GM23338 (cell line): Measurements from ENCODE around the gene DACT1. TPM values are rescaled to one million over a fixed set of nuclear protein-coding genes. Genes with fewer than 3 reads are reported as not detected.

ENCODE experiments used
- ATAC-seq: fragments of 200-7000 bp; cut with Tn5 transposase; 3 replicates; pipeline ENCODE4 v1.9.1; 2020
- DNase-seq: peaks from one replicate; pipeline ENCODE4 v3.0.0-alpha.2; 2015; ENCODE audit warnings: low spot score
- H2AFZ ChIP-seq: fragments of 200-600 bp; sonication (generic); 2 replicates; pipeline ENCODE4 v1.8.0; 2016; ENCODE audit warnings: antibody characterized with exemption, mild to moderate bottlenecking, moderate library complexity
- H3F3A ChIP-seq: fragments of 200-600 bp; sonication (generic); replicated peaks from 2 replicates; pipeline ENCODE4 v1.8.0; 2017; ENCODE audit warnings: antibody characterized with exemption, mixed run types, low read depth
- H3K27ac ChIP-seq: fragments of 200-600 bp; sonication (generic); 2 replicates; pipeline ENCODE4 v1.6.1; 2016; ENCODE audit warnings: low read depth
- H3K27me3 ChIP-seq: fragments of 200-600 bp; sonication (generic); 2 replicates; pipeline ENCODE4 v1.8.0; 2016; ENCODE audit warnings: mild to moderate bottlenecking, mixed run types, moderate library complexity; ENCODE audit not compliant: insufficient read depth
- H3K36me3 ChIP-seq: fragments of 200-600 bp; sonication (generic); 2 replicates; pipeline ENCODE4 v1.8.0; 2016; ENCODE audit warnings: mild to moderate bottlenecking; ENCODE audit not compliant: insufficient read depth
- H3K4me1 ChIP-seq: fragments of 200-600 bp; sonication (generic); 2 replicates; pipeline ENCODE4 v1.8.0; 2016; ENCODE audit warnings: mild to moderate bottlenecking, moderate library complexity; ENCODE audit not compliant: insufficient read depth
- H3K4me2 ChIP-seq: fragments of 200-600 bp; sonication (generic); 2 replicates; pipeline ENCODE4 v1.7.1; 2017; ENCODE audit warnings: mixed run types
- H3K4me3 ChIP-seq: fragments of 200-600 bp; sonication (generic); 2 replicates; pipeline ENCODE4 v1.6.1; 2016; ENCODE audit warnings: mixed run types
- H3K79me2 ChIP-seq: fragments of 200-600 bp; sonication (generic); replicated peaks from 2 replicates; pipeline ENCODE4 v1.8.0; 2017; ENCODE audit warnings: mild to moderate bottlenecking; ENCODE audit not compliant: insufficient read depth
- H3K9me2 ChIP-seq: fragments of 200-600 bp; sonication (generic); 2 replicates; pipeline ENCODE4 v1.8.0; 2017; ENCODE audit not compliant: insufficient read depth
- H4K20me1 ChIP-seq: fragments of 200-600 bp; sonication (generic); replicated peaks from 2 replicates; pipeline ENCODE4 v1.8.0; 2017; ENCODE audit warnings: mild to moderate bottlenecking; ENCODE audit not compliant: insufficient read depth
- H3K27ac Mint-ChIP-seq: 2 replicates; pipeline ENCODE4 v1.8.0; 2020; ENCODE audit warnings: inconsistent platforms, mild to moderate bottlenecking, moderate library complexity, mixed read lengths
- H3K27me3 Mint-ChIP-seq: 3 replicates; pipeline ENCODE4 v1.8.0; 2022; ENCODE audit warnings: low read depth, mild to moderate bottlenecking, moderate library complexity, mixed read lengths, inconsistent platforms; ENCODE audit not compliant: insufficient read depth, poor library complexity
- H3K36me3 Mint-ChIP-seq: 3 replicates; pipeline ENCODE4 v1.8.0; 2021; ENCODE audit warnings: low read depth, mild to moderate bottlenecking, inconsistent platforms, moderate library complexity, mixed read lengths
- H3K4me1 Mint-ChIP-seq: 3 replicates; pipeline ENCODE4 v1.8.0; 2020; ENCODE audit warnings: mild to moderate bottlenecking, inconsistent platforms, mixed read lengths
- H3K4me3 Mint-ChIP-seq: 3 replicates; pipeline ENCODE4 v1.8.0; 2021; ENCODE audit warnings: moderate library complexity, mild to moderate bottlenecking, inconsistent platforms, mixed read lengths
- H3K9me3 Mint-ChIP-seq: 3 replicates; pipeline ENCODE4 v1.8.0; 2020; ENCODE audit warnings: moderate library complexity, mild to moderate bottlenecking, inconsistent platforms, mixed read lengths
- EZH2 ChIP-seq: fragments of 200-600 bp; sonication (generic); IDR thresholded peaks from one replicate; pipeline ENCODE4 v1.8.0; 2017; ENCODE audit warnings: antibody characterized with exemption, mild to moderate bottlenecking, low read depth; ENCODE audit not compliant: unreplicated experiment
- JUNB ChIP-seq: IDR thresholded peaks from one replicate; pipeline ENCODE4 v1.6.1; 2016; ENCODE audit warnings: antibody characterized with exemption; ENCODE audit not compliant: unreplicated experiment
- NANOG ChIP-seq: IDR thresholded peaks from 2 replicates; pipeline ENCODE4 v1.6.1; 2016; ENCODE audit warnings: antibody characterized with exemption, borderline replicate concordance
- ZNF114 ChIP-seq: fragments of 250-450 bp; sonication (Bioruptor Pico); IDR thresholded peaks from 2 replicates; pipeline ENCODE4 v1.5.0; 2020; ENCODE audit warnings: mild to moderate bottlenecking, moderate library complexity
- ZNF331 ChIP-seq: fragments of 250-450 bp; sonication (Bioruptor Pico); IDR thresholded peaks from 2 replicates; pipeline ENCODE4 v1.5.0; 2020; ENCODE audit warnings: low read depth, mild to moderate bottlenecking, moderate library complexity
- ZNF462 ChIP-seq: fragments of 250-450 bp; sonication (Bioruptor Pico); IDR thresholded peaks from 2 replicates; pipeline ENCODE4 v1.5.0; 2020; ENCODE audit warnings: mild to moderate bottlenecking, moderate library complexity
- polyA plus RNA-seq: library from polyadenylated mRNA; unstranded; fragments of >200 nt; fragmentation: Nextera tagmentation; extraction: Ambion mirVana; gene quantifications from 2 replicates; pipeline ENCODE4 v1.2.1, GENCODE V29; 2016
- total RNA-seq: library from RNA; depleted of rRNA; stranded (reverse); fragments of >200 nt; shearing (Covaris generic); gene quantifications from 2 replicates; pipeline ENCODE4 v1.2.3, GENCODE V29; 2014
- TF ChIP-seq, protein P1 (sequence below): IDR thresholded peaks from 2 replicates; pipeline ENCODE4 v1.6.1; 2016; ENCODE audit warnings: antibody characterized with exemption

The DACT1 gene
- total and polyA plus RNA-seq, 2 experiments from 2014 or later = 5.7 to 26.6 TPM

DNA sequence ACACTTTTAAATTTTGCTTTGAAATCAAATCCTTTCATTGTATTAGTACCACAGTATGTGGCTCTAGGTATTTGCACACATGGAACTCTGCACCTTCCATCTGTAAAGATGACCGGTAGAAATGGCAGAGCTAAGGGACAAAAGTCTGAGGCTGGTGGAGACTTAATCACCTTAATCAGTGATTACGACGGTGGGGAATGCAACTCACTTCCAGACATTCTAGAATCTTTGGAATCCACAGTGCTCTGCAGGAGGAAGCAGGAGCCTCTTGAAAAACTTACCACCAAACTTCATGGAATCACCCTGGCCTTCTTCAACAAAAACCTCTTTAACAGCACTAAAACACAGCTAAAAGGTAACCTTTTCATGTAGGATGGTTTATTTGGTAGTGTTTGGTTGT lies 3.9 kb upstream of the DACT1 start:
- Histone ChIP-seq H2AFZ (no peak overlapping the region), H3K9me2 (no peaks in the 10 kb centered on the region), H3K4me3 (no peak overlapping the region), H3K36me3 (no peaks in the 10 kb centered on the region), H3K27ac (no peak overlapping the region), H3K4me2 (peak overlapping the region; percentile 91), H3K79me2 (peaks cover under 1% of the 10 kb centered on the region; the same call in 1 of the 2 replicates), H4K20me1 (no peaks in the 10 kb centered on the region), H3K4me1 (peaks cover 66% of the 10 kb centered on the region), H3F3A (peaks cover 12% of the 10 kb centered on the region; the same call in 1 of the 2 replicates), H3K27me3 (peaks cover 35% of the 10 kb centered on the region)
- DNase-seq (no peak), ATAC-seq (no peak)
- Mint-ChIP-seq H3K36me3 (no peaks in the 10 kb centered on the region; the same call in 2 of the 3 replicates), H3K9me3 (no peaks in the 10 kb centered on the region; the same call in 2 of the 3 replicates), H3K27me3 (peaks cover 23% of the 10 kb centered on the region), H3K27ac (no peak overlapping the region), H3K4me1 (peaks cover 59% of the 10 kb centered on the region), H3K4me3 (no peak overlapping the region)
- no peak for TF ChIP-seq EZH2
- no peak for TF ChIP-seq ZNF331
- TF ChIP-seq NANOG = no peak
- TF ChIP-seq, protein P1, sequence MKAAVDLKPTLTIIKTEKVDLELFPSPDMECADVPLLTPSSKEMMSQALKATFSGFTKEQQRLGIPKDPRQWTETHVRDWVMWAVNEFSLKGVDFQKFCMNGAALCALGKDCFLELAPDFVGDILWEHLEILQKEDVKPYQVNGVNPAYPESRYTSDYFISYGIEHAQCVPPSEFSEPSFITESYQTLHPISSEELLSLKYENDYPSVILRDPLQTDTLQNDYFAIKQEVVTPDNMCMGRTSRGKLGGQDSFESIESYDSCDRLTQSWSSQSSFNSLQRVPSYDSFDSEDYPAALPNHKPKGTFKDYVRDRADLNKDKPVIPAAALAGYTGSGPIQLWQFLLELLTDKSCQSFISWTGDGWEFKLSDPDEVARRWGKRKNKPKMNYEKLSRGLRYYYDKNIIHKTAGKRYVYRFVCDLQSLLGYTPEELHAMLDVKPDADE = no peak
- no peak for TF ChIP-seq JUNB
- no peak for TF ChIP-seq ZNF462 (CRISPR knock-in tag)
- TF ChIP-seq ZNF114 (CRISPR knock-in tag) = no peak
